GM12878 (cell line): ENCODE measurements around the gene PSORS1C2. TPM values are rescaled to one million over a fixed set of nuclear protein-coding genes. Genes with fewer than 3 reads are reported as not detected.

Experiments
- ATF2 ChIP-seq: IDR thresholded peaks from 2 replicates; pipeline ENCODE4 v1.6.1; 2012; ENCODE audit warnings: low read length, inconsistent platforms
- BACH1 ChIP-seq: fragments of 450-650 bp; IDR thresholded peaks from 2 replicates; pipeline ENCODE4 v1.6.1; 2017; ENCODE audit warnings: mild to moderate bottlenecking, borderline replicate concordance
- BCL11A ChIP-seq: IDR thresholded peaks from 2 replicates; pipeline ENCODE4 v1.6.1; 2011; ENCODE audit warnings: low read depth, low read length
- CEBPB ChIP-seq, 2 experiments: fragments of 150-350 bp in 1 of 2; IDR thresholded peaks; 2 replicates each; pipeline ENCODE4 v1.6.1; 2012 to 2014; ENCODE audit warnings: low read depth in 2 of 2, low read length in 2 of 2, borderline replicate concordance in 1 of 2, inconsistent platforms in 1 of 2
- JUND ChIP-seq: IDR thresholded peaks from 2 replicates; pipeline ENCODE4 v1.6.1; 2012; ENCODE audit warnings: low read depth, mild to moderate bottlenecking, low read length, improper control_type of control experiment, moderate library complexity
- MEF2B ChIP-seq: fragments of 450-650 bp; IDR thresholded peaks from 2 replicates; pipeline ENCODE4 v1.6.1; 2018; ENCODE audit warnings: mild to moderate bottlenecking, moderate library complexity; ENCODE audit not compliant: partially characterized antibody, poor library complexity, severe bottlenecking
- MTA3 ChIP-seq: IDR thresholded peaks from 2 replicates; pipeline ENCODE4 v1.6.1; 2012; ENCODE audit warnings: low read length, inconsistent platforms, borderline replicate concordance
- PAX8 ChIP-seq: fragments of 450-650 bp; IDR thresholded peaks from 2 replicates; pipeline ENCODE4 v1.6.1; 2017; ENCODE audit warnings: mild to moderate bottlenecking, moderate library complexity
- POLR2A ChIP-seq: IDR thresholded peaks from 2 replicates; pipeline ENCODE4 v1.6.1; 2011; ENCODE audit warnings: low read depth, mild to moderate bottlenecking, low read length
- POU2F2 ChIP-seq: IDR thresholded peaks from 3 replicates; pipeline ENCODE4 v1.6.1; 2011; ENCODE audit warnings: low read depth, mild to moderate bottlenecking, low read length, borderline replicate concordance
- RCOR1 ChIP-seq: conservative IDR thresholded peaks from 2 replicates; pipeline ENCODE4 v1.6.1; 2012; ENCODE audit warnings: low read depth, low read length, improper control_type of control experiment
- ZNF592 ChIP-seq: fragments of 450-650 bp; IDR thresholded peaks from 2 replicates; pipeline ENCODE4 v1.6.1; 2017; ENCODE audit warnings: mild to moderate bottlenecking, moderate library complexity
- polyA plus RNA-seq, 11 experiments: library from polyadenylated mRNA; depleted of rRNA in 4 of 11; unstranded in 6 of 11; stranded (reverse) in 5 of 11; fragments of >200 nt; fragmentation: Nextera tagmentation in 4 of 11; fragmentation: Illumina TruSeq in 1 of 11; extraction: Ambion mirVana in 4 of 11; extraction: Trizol in 1 of 11; gene quantifications; 1 replicate in 1 of 11; 2 replicates in 10 of 11; pipeline versions ENCODE4 v1.2.1 to v1.2.3, GENCODE V29; 2011 to 2016; ENCODE audit warnings: inconsistent platforms in 2 of 11, missing spikeins in 2 of 11, low read depth in 1 of 11
- total RNA-seq, 4 experiments: library from RNA; depleted of rRNA in 3 of 4; stranded (reverse); fragments of >200 nt in 3 of 4; fragmentation: Illumina TruSeq in 1 of 4; extraction: Trizol in 1 of 4; gene quantifications; 2 replicates each; pipeline versions ENCODE4 v1.2.1 to v1.2.3, GENCODE V29; 2013 to 2021
- TF ChIP-seq, protein P1 (sequence below): fragments of 450-650 bp; IDR thresholded peaks from 2 replicates; pipeline ENCODE4 v1.6.1; 2016; ENCODE audit warnings: mild to moderate bottlenecking
- TF ChIP-seq, protein P2 (sequence below): IDR thresholded peaks from 2 replicates; pipeline ENCODE4 v1.6.1; 2012; ENCODE audit warnings: mild to moderate bottlenecking, low read depth, low read length
- TF ChIP-seq, protein P3 (sequence below): fragments of 450-650 bp; IDR thresholded peaks from 2 replicates; pipeline ENCODE4 v1.6.1; 2017; ENCODE audit warnings: mild to moderate bottlenecking

Gene PSORS1C2
- total and polyA plus RNA-seq, 10 of the 15 experiments (the other 5 are each of a cell fraction or from before 2014, with no cell fraction given): not detected

DNA sequence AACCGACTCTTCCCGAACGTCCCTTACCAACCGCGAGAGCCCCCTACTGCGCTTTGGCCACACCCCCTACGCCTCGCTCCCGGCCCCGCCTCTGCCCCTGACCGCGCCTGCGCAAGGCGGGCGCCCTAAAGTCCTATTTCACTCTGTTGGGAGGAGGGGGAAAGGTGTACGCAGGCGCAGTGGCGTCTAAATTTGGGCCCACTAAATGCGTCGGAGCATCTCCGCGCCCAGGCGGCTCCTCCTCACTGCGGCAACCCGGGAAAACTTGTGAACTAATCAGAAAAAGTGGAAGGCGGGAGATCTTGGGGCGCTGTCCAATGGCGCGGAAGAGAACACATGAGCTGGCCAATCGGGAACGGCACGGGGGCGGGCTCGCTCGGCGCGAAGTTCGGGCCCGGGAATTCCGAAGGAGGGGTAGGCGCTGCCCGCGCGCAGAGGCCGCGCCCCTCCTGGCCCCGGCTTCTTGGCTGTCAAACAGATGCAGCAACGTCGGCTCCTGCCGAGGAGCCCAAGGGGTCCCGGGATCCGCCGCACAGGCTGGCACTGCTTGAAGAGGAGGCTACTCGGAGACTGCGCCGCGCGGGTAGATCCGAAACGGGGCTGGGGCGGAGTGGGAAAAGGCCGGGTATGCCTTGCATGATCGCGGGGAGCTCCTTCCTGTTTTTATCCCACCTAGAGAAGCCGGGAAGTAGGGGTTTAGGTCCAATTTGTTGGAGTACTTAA lies 19.4 kb upstream of the PSORS1C2 start, which contains the start of gene TCF19 (continued):
- TF ChIP-seq, protein P1, sequence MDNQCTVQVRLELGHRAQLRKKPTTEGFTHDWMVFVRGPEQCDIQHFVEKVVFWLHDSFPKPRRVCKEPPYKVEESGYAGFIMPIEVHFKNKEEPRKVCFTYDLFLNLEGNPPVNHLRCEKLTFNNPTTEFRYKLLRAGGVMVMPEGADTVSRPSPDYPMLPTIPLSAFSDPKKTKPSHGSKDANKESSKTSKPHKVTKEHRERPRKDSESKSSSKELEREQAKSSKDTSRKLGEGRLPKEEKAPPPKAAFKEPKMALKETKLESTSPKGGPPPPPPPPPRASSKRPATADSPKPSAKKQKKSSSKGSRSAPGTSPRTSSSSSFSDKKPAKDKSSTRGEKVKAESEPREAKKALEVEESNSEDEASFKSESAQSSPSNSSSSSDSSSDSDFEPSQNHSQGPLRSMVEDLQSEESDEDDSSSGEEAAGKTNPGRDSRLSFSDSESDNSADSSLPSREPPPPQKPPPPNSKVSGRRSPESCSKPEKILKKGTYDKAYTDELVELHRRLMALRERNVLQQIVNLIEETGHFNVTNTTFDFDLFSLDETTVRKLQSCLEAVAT: no peak
- TF ChIP-seq BCL11A: no peak
- no peak for TF ChIP-seq JUND
- TF ChIP-seq, protein P2, sequence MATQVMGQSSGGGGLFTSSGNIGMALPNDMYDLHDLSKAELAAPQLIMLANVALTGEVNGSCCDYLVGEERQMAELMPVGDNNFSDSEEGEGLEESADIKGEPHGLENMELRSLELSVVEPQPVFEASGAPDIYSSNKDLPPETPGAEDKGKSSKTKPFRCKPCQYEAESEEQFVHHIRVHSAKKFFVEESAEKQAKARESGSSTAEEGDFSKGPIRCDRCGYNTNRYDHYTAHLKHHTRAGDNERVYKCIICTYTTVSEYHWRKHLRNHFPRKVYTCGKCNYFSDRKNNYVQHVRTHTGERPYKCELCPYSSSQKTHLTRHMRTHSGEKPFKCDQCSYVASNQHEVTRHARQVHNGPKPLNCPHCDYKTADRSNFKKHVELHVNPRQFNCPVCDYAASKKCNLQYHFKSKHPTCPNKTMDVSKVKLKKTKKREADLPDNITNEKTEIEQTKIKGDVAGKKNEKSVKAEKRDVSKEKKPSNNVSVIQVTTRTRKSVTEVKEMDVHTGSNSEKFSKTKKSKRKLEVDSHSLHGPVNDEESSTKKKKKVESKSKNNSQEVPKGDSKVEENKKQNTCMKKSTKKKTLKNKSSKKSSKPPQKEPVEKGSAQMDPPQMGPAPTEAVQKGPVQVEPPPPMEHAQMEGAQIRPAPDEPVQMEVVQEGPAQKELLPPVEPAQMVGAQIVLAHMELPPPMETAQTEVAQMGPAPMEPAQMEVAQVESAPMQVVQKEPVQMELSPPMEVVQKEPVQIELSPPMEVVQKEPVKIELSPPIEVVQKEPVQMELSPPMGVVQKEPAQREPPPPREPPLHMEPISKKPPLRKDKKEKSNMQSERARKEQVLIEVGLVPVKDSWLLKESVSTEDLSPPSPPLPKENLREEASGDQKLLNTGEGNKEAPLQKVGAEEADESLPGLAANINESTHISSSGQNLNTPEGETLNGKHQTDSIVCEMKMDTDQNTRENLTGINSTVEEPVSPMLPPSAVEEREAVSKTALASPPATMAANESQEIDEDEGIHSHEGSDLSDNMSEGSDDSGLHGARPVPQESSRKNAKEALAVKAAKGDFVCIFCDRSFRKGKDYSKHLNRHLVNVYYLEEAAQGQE: no peak
- TF ChIP-seq, protein P3, sequence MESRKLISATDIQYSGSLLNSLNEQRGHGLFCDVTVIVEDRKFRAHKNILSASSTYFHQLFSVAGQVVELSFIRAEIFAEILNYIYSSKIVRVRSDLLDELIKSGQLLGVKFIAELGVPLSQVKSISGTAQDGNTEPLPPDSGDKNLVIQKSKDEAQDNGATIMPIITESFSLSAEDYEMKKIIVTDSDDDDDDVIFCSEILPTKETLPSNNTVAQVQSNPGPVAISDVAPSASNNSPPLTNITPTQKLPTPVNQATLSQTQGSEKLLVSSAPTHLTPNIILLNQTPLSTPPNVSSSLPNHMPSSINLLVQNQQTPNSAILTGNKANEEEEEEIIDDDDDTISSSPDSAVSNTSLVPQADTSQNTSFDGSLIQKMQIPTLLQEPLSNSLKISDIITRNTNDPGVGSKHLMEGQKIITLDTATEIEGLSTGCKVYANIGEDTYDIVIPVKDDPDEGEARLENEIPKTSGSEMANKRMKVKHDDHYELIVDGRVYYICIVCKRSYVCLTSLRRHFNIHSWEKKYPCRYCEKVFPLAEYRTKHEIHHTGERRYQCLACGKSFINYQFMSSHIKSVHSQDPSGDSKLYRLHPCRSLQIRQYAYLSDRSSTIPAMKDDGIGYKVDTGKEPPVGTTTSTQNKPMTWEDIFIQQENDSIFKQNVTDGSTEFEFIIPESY: no peak
- TF ChIP-seq ZNF592: no peak
- TF ChIP-seq CEBPB (IDR thresholded peaks at IDR 0.05; ENCODE audit: borderline replicate concordance in 1 of 2, low read depth in 2 of 2, low read length in 2 of 2): no peak
- TF ChIP-seq MEF2B: no peak
- TF ChIP-seq PAX8: no peak
- TF ChIP-seq ATF2: no peak
- TF ChIP-seq POU2F2: no peak
- peak; percentile 66 for TF ChIP-seq POLR2A
- TF ChIP-seq MTA3: no peak
- no peak for TF ChIP-seq BACH1
- TF ChIP-seq RCOR1: no peak
